ENCODE results near the gene FLNA. TPM values are rescaled to one million over a fixed set of nuclear protein-coding genes. Genes with fewer than 3 reads are reported as not detected.

Gene FLNA
- total RNA-seq, 2 donors from 2014 or later, result 406 to 476 TPM

- peak; percentile 98 for DNase-seq
- peak; percentile 85 to 92 for ATAC-seq
- intact Hi-C loops (cut with DNase I), result no loop called here
Measured at GRCh38 chrX:154378799-154379568, 4.5 kb upstream of the FLNA start, which contains the start of gene EMD. TSS of gene EMD (plus strand) at chrX:154379295. CDS start at chrX:154379485, 190 bp downstream.

- ATAC-seq (peak; percentile 16 to 80), DNase-seq (peak; percentile 74)
- intact Hi-C loops (cut with DNase I), result no loop called here
Measured at GRCh38 chrX:154378059-154378798, 3.8 kb upstream of the FLNA start.

- ATAC-seq, result no peak
- intact Hi-C loops (cut with DNase I), result no loop called here
- DNase-seq, result no peak
Measured at GRCh38 chrX:154376774-154377173, 2.3 kb upstream of the FLNA start.

GRCh38 chrX:154375156-154375504, 696 bp upstream of the FLNA start:
- intact Hi-C loops (cut with DNase I), result no loop called here
- no peak for ATAC-seq
- no peak for DNase-seq

GRCh38 chrX:154373340-154374306, 811 bp downstream of the FLNA start:
- intact Hi-C loops (cut with DNase I), result loop anchor here in 1 of 2 donors (2.0 kb wide), 1 partner anchor 161 kb away; no protein-coding TSS in a partner anchor

GRCh38 chrX:154372612-154373022, 1.8 kb downstream of the FLNA start:
- DNase-seq (no peak), ATAC-seq (no peak)
- intact Hi-C loops (cut with DNase I), result loop anchor here in 1 of 2 donors (2.0 kb wide), 1 partner anchor 162 kb away; no protein-coding TSS in a partner anchor

More at GRCh38 chrX:154373340-154374306, 811 bp downstream of the FLNA start:
- ATAC-seq (peak in 1 of 2 donors; percentile 3), DNase-seq (peak; percentile 72)

GRCh38 chrX:154371789-154372300, 2.6 kb downstream of the FLNA start:
- DNase-seq, result no peak
- no peak for ATAC-seq
- intact Hi-C loops (cut with DNase I), result loop anchor here in 1 of 2 donors (2.0 kb wide), 1 partner anchor 163 kb away; no protein-coding TSS in a partner anchor

GRCh38 chrX:154371017-154371788, 3.2 kb downstream of the FLNA start:
- DNase-seq, result peak; percentile 96
- intact Hi-C loops (cut with DNase I), result no loop called here
- peak; percentile 51 to 63 for ATAC-seq

- ATAC-seq, result peak; percentile 0 to 4
- intact Hi-C loops (cut with DNase I), result no loop called here
- DNase-seq, result peak; percentile 48
Measured at GRCh38 chrX:154370300-154371016, 4.0 kb downstream of the FLNA start.

- peak; percentile 50 to 57 for ATAC-seq
- intact Hi-C loops (cut with DNase I), result no loop called here
- peak; percentile 87 for DNase-seq
Measured at GRCh38 chrX:154369449-154370299, 4.8 kb downstream of the FLNA start.

- DNase-seq (peak; percentile 89), ATAC-seq (peak; percentile 27 to 63)
- intact Hi-C loops (cut with DNase I), result no loop called here
Measured at GRCh38 chrX:154368630-154369448, 5.6 kb downstream of the FLNA start.

- no peak for ATAC-seq
- no peak for DNase-seq
- intact Hi-C loops (cut with DNase I), result no loop called here
Measured at GRCh38 chrX:154367474-154368308, 6.7 kb downstream of the FLNA start.

- DNase-seq, result no peak
- no peak for ATAC-seq
- intact Hi-C loops (cut with DNase I), result no loop called here
Measured at GRCh38 chrX:154366666-154367055, 7.8 kb downstream of the FLNA start.

GRCh38 chrX:154365997-154366665, 8.3 kb downstream of the FLNA start:
- no peak for DNase-seq
- ATAC-seq, result no peak
- intact Hi-C loops (cut with DNase I), result no loop called here

Measured in left cardiac atrium (tissue), 4 donors.